Heart left ventricle (tissue), 13 donors: ENCODE results near the gene MAPKAPK2.

Experiments
- POLR2A ChIP-seq, 2 donors: fragments of 450-650 bp; IDR thresholded peaks; one replicate each; pipeline ENCODE4 v1.6.1; 2017; ENCODE audit warnings: antibody characterized with exemption in 2 of 2, mild to moderate bottlenecking in 2 of 2, moderate library complexity in 2 of 2
- TF ChIP-seq, protein P1 (sequence below), 12 donors: fragments of 200-600 bp; sonication (generic) in 4 of 12; IDR thresholded peaks; one replicate each; pipeline versions ENCODE4 v1.5.0 to v1.8.0; 2018 to 2022; ENCODE audit warnings: antibody characterized with exemption in 12 of 12, mild to moderate bottlenecking in 5 of 12
- donor health status: ischemic (EF 13 %, LVEDD 7.1; RV severe dilation, severe dysfunction).
- donor health status: DM: no; HTN: yes; CAD: no.
- donor health status: DM: no; HTN: no; CAD: no.
- donor health status: ischemic (EF 25% LVEDD 6.9; RV normal size, moderate dysfunction).
- donor health status: ischemic (EF 25% LVEDD 5.7; RV mildly dilated, moderate dysfunction).
- donor health status: ischemic (EF 35%, LVEDD 5.7; RV mildly dilated, moderate dysfunction).
- donor health status: nonischemic (EF 11% LVEDD 7.7; RV severe dilation, severe dysfunction).
- donor health status: DM: yes; HTN: yes; CAD: no.
- donor health status: PGD.
- donor health status: ischemic (EF 29% LVEDD 5.4; RV normal size, mild dysfunction).
- donor health status: nonischemic (EF 23%, LVEDD 6.1; RV moderate dilation, normal function).

DNA sequence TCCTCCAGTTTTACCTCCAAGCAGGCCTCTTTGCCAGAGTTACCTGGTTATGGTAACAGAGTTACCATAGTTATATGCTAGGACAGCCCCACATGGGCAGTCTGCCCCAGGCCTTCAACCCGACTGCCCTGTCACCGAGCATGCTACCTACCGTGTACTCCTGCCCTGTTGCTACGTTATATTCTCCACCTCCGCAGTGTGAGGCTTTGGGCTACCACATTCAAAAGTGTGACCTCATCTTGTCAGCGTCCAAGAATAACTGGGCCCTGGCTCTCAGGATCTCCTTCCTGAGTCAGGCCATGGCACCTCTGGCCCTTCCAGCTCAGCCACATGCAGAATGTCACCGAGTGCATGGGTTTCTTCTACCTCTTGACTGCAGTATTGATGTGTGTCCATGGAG lies 8.9 kb downstream of the MAPKAPK2 start:
- TF ChIP-seq, protein P1, sequence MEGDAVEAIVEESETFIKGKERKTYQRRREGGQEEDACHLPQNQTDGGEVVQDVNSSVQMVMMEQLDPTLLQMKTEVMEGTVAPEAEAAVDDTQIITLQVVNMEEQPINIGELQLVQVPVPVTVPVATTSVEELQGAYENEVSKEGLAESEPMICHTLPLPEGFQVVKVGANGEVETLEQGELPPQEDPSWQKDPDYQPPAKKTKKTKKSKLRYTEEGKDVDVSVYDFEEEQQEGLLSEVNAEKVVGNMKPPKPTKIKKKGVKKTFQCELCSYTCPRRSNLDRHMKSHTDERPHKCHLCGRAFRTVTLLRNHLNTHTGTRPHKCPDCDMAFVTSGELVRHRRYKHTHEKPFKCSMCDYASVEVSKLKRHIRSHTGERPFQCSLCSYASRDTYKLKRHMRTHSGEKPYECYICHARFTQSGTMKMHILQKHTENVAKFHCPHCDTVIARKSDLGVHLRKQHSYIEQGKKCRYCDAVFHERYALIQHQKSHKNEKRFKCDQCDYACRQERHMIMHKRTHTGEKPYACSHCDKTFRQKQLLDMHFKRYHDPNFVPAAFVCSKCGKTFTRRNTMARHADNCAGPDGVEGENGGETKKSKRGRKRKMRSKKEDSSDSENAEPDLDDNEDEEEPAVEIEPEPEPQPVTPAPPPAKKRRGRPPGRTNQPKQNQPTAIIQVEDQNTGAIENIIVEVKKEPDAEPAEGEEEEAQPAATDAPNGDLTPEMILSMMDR (IDR thresholded peaks at IDR 0.05): no peak
- no peak for TF ChIP-seq POLR2A (IDR thresholded peaks at IDR 0.05)
